ENCODE measurements around the gene SLC44A1. TPM values are rescaled to one million over a fixed set of nuclear protein-coding genes. Genes with fewer than 3 reads are reported as not detected.

Gene SLC44A1
- total RNA-seq, 1 experiment from 2014 or later = 15.2 TPM

DNA sequence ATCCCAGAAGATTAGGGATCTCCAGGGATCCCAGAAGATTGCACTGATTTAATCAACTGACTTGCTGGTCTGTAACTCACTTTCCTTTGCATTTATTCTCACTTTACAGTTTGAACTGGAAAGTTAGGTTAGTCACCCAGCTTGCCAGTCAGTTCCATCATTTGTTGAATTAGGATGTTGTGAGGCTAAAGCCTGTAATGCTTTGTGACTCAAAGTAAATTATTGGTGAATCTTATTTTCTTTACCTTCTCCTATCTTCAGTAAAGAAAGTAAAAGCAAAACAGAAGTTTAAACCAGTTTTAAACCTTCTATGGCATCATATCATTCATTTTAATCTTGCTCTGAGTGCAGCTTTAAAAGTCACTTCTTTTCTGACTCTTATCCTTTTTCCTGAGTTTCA, 85.8 kb downstream of the SLC44A1 start:
- POLR2A ChIA-PET = interaction anchor here (1.1 kb wide), 1 partner anchor 37 kb away, joined by 3 read pairs; no protein-coding TSS in a partner anchor

DNA sequence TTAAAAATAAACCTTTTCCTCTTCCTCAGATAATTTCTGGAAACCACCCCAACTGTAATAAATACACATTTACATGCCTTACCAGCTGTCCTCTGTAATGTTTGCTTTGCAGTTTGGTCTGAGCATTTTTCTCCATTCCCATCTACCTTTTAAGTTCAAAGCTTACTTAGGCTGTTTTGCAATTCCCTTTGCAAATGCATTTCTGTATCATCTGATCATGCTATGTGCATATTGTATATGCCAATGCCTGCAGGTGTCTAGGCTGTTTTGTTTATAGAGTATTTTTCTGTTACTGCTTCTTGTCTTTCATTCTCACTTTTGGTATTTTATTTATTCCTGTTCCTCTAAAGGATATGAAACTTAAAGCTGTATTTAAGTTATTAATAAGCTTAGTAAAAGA, 86.3 kb downstream of the SLC44A1 start:
- TF ChIP-seq, protein P1, sequence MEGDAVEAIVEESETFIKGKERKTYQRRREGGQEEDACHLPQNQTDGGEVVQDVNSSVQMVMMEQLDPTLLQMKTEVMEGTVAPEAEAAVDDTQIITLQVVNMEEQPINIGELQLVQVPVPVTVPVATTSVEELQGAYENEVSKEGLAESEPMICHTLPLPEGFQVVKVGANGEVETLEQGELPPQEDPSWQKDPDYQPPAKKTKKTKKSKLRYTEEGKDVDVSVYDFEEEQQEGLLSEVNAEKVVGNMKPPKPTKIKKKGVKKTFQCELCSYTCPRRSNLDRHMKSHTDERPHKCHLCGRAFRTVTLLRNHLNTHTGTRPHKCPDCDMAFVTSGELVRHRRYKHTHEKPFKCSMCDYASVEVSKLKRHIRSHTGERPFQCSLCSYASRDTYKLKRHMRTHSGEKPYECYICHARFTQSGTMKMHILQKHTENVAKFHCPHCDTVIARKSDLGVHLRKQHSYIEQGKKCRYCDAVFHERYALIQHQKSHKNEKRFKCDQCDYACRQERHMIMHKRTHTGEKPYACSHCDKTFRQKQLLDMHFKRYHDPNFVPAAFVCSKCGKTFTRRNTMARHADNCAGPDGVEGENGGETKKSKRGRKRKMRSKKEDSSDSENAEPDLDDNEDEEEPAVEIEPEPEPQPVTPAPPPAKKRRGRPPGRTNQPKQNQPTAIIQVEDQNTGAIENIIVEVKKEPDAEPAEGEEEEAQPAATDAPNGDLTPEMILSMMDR (IDR thresholded peaks at IDR 0.05; ENCODE audit: unreplicated experiment) = no peak
- Mint-ChIP-seq H3K27me3 (ENCODE audit: insufficient read depth, unreplicated experiment) (no peaks in the 10 kb centered on the region), H3K4me1 (ENCODE audit: insufficient read depth, unreplicated experiment) (no peaks in the 10 kb centered on the region), H3K36me3 (ENCODE audit: insufficient read depth, unreplicated experiment) (no peaks in the 10 kb centered on the region), H3K4me3 (ENCODE audit: unreplicated experiment) (no peak overlapping the region), H3K9me3 (ENCODE audit: unreplicated experiment) (no peaks in the 10 kb centered on the region), H3K27ac (ENCODE audit: low read depth, unreplicated experiment) (no peak overlapping the region)
- POLR2A ChIA-PET = interaction anchor here (0.7 to 1.1 kb wide), 2 partner anchors 37 to 174 kb away, joined by 3 read pairs; no protein-coding TSS in a partner anchor
- no TSS peak for BruUV-seq (replicated peaks)
- intact Hi-C loops (cut with micrococcal nuclease) = no loop called here
- CTCF ChIA-PET = interaction anchor here (0.7 kb wide), 1 partner anchor 14 kb away, joined by 3 read pairs; no protein-coding TSS in a partner anchor
- no peak for DNase-seq (ENCODE audit: unreplicated experiment)

More for the DNA sequence above, 85.8 kb downstream of the SLC44A1 start:
- BruUV-seq (replicated peaks) = no TSS peak
- CTCF ChIA-PET = no interaction called here
- Mint-ChIP-seq H3K4me3 (ENCODE audit: unreplicated experiment) (no peak overlapping the region), H3K36me3 (ENCODE audit: insufficient read depth, unreplicated experiment) (no peaks in the 10 kb centered on the region), H3K27me3 (ENCODE audit: insufficient read depth, unreplicated experiment) (no peaks in the 10 kb centered on the region), H3K27ac (ENCODE audit: low read depth, unreplicated experiment) (no peak overlapping the region), H3K9me3 (ENCODE audit: unreplicated experiment) (no peaks in the 10 kb centered on the region), H3K4me1 (ENCODE audit: insufficient read depth, unreplicated experiment) (no peaks in the 10 kb centered on the region)
- intact Hi-C loops (cut with micrococcal nuclease) = no loop called here
- DNase-seq (ENCODE audit: unreplicated experiment) = no peak
- TF ChIP-seq, protein P1 (IDR thresholded peaks at IDR 0.05; ENCODE audit: unreplicated experiment) = no peak

DNA sequence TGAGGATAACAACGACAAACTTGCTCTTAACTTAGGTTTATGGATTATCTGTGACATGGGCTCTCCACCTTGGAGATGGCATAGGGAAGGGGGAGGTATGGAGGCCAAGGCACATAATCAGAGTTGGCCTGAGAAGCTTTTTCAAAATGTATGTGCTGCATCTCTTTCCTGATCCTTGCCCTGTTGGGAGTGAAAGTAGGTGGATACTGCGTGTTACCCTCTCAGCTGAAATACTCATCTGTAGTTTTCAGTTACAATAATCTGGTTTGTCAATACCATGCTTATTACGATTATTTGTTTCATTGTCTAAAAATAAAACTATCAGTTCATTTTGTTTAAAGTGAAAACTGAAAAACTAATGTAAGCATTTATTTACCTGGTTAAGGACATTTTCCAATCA, 86.7 kb downstream of the SLC44A1 start:
- CTCF ChIA-PET = interaction anchor here (0.7 kb wide), 1 partner anchor 14 kb away, joined by 3 read pairs; no protein-coding TSS in a partner anchor
- Mint-ChIP-seq H3K27me3 (ENCODE audit: insufficient read depth, unreplicated experiment) (no peaks in the 10 kb centered on the region), H3K9me3 (ENCODE audit: unreplicated experiment) (no peaks in the 10 kb centered on the region), H3K27ac (ENCODE audit: low read depth, unreplicated experiment) (no peak overlapping the region), H3K36me3 (ENCODE audit: insufficient read depth, unreplicated experiment) (peaks cover under 1% of the 10 kb centered on the region), H3K4me3 (ENCODE audit: unreplicated experiment) (no peak overlapping the region), H3K4me1 (ENCODE audit: insufficient read depth, unreplicated experiment) (no peaks in the 10 kb centered on the region)
- BruUV-seq (replicated peaks) = no TSS peak
- intact Hi-C loops (cut with micrococcal nuclease) = no loop called here
- POLR2A ChIA-PET = interaction anchor here (0.7 to 1.1 kb wide), 2 partner anchors 36 to 175 kb away, joined by 3 read pairs; no protein-coding TSS in a partner anchor
- DNase-seq (ENCODE audit: unreplicated experiment) = no peak
- TF ChIP-seq, protein P1 (IDR thresholded peaks at IDR 0.05; ENCODE audit: unreplicated experiment) = no peak

DNA sequence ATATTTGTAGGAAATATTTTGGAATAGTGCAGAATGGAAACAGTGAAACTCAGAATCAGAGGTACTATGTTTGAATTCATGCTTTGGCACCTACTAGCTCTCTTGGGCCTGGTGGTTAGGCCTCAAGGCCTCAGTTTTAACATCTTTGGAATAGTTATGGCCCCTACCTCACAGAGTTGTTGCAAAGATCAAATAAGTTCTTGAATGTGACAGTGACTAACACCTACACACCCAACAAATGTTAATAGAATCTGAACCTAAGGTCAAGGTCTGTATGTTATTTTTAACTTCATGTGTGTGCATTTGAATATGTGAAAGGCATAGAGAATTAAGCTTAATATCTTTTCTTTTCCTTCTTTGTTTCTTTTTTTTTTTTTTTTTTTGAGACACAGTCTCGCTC, 87.3 kb downstream of the SLC44A1 start:
- no peak for DNase-seq (ENCODE audit: unreplicated experiment)
- Mint-ChIP-seq H3K27ac (ENCODE audit: low read depth, unreplicated experiment) (no peak overlapping the region), H3K27me3 (ENCODE audit: insufficient read depth, unreplicated experiment) (no peaks in the 10 kb centered on the region), H3K4me1 (ENCODE audit: insufficient read depth, unreplicated experiment) (no peaks in the 10 kb centered on the region), H3K36me3 (ENCODE audit: insufficient read depth, unreplicated experiment) (peaks cover 6% of the 10 kb centered on the region), H3K4me3 (ENCODE audit: unreplicated experiment) (no peak overlapping the region), H3K9me3 (ENCODE audit: unreplicated experiment) (no peaks in the 10 kb centered on the region)
- TF ChIP-seq, protein P1 (IDR thresholded peaks at IDR 0.05; ENCODE audit: unreplicated experiment) = no peak
- intact Hi-C loops (cut with micrococcal nuclease) = no loop called here
- ChIA-PET POLR2A (no interaction called here), CTCF (no interaction called here)
- no TSS peak for BruUV-seq (replicated peaks)

All from MCF 10A (cell line).